DND-41 (cell line): ENCODE results near the gene MINDY4.

ENCODE experiments used
- ATAC-seq: fragments of 200-7000 bp; cut with Tn5 transposase; 3 replicates; pipeline ENCODE4 v1.9.1; 2021; ENCODE audit warnings: low read depth; ENCODE audit not compliant: insufficient read depth
- DNase-seq: peaks from one replicate; pipeline ENCODE4 v3.0.0-alpha.2; 2020
- H2AFZ ChIP-seq: 2 replicates; pipeline ENCODE4 v1.6.0; 2012; ENCODE audit warnings: low read depth, low read length
- H3K27ac ChIP-seq: 2 replicates; pipeline ENCODE4 v1.5.1; 2012; ENCODE audit warnings: low read length, inconsistent platforms
- H3K27me3 ChIP-seq: fragments of 200-600 bp; sonication (generic); 2 replicates; pipeline ENCODE4 v1.6.0; 2012; ENCODE audit warnings: low read length, mild to moderate bottlenecking, inconsistent platforms; ENCODE audit not compliant: insufficient read depth, poor library complexity
- H3K36me3 ChIP-seq: 2 replicates; pipeline ENCODE4 v1.5.1; 2012; ENCODE audit warnings: low read length, inconsistent platforms; ENCODE audit not compliant: insufficient read depth
- H3K4me1 ChIP-seq: 2 replicates; pipeline ENCODE4 v1.5.1; 2012; ENCODE audit warnings: mild to moderate bottlenecking, low read length; ENCODE audit not compliant: insufficient read depth
- H3K4me2 ChIP-seq: 2 replicates; pipeline ENCODE4 v1.6.0; 2012; ENCODE audit warnings: mild to moderate bottlenecking, moderate library complexity, low read length, inconsistent platforms; ENCODE audit not compliant: insufficient read depth
- H3K4me3 ChIP-seq, 2 experiments: fragments of 200-600 bp in 1 of 2; shearing (Covaris generic) in 1 of 2; 2 replicates each; pipeline ENCODE4 v1.5.1; 2012 to 2016; ENCODE audit warnings: inconsistent platforms in 2 of 2, low read length in 2 of 2, mild to moderate bottlenecking in 2 of 2, low read depth in 1 of 2, moderate library complexity in 1 of 2
- H3K79me2 ChIP-seq: 2 replicates; pipeline ENCODE4 v1.6.0; 2012; ENCODE audit warnings: low read length, inconsistent platforms; ENCODE audit not compliant: insufficient read depth
- H3K9ac ChIP-seq: 2 replicates; pipeline ENCODE4 v1.6.0; 2012; ENCODE audit warnings: low read depth, mild to moderate bottlenecking, inconsistent platforms, low read length, moderate library complexity
- H3K9me3 ChIP-seq: 2 replicates; pipeline ENCODE4 v1.5.1; 2012; ENCODE audit warnings: low read length, moderate library complexity, mild to moderate bottlenecking, inconsistent platforms; ENCODE audit not compliant: insufficient read depth, severe bottlenecking
- H4K20me1 ChIP-seq: 2 replicates; pipeline ENCODE4 v1.6.0; 2012; ENCODE audit warnings: low read length; ENCODE audit not compliant: insufficient read depth
- EZH2 ChIP-seq: IDR thresholded peaks from 3 replicates; pipeline ENCODE4 v1.6.1; 2012; ENCODE audit warnings: borderline replicate concordance, low read depth, mild to moderate bottlenecking, moderate library complexity, low read length, inconsistent platforms; ENCODE audit not compliant: severe bottlenecking
- TF ChIP-seq, protein P1 (sequence below): IDR thresholded peaks from 2 replicates; pipeline ENCODE4 v1.5.1; 2012; ENCODE audit warnings: borderline replicate concordance, low read length, moderate library complexity, mild to moderate bottlenecking; ENCODE audit not compliant: poor library complexity, severe bottlenecking; ENCODE audit errors: extremely low read depth

The MINDY4 gene

DNA sequence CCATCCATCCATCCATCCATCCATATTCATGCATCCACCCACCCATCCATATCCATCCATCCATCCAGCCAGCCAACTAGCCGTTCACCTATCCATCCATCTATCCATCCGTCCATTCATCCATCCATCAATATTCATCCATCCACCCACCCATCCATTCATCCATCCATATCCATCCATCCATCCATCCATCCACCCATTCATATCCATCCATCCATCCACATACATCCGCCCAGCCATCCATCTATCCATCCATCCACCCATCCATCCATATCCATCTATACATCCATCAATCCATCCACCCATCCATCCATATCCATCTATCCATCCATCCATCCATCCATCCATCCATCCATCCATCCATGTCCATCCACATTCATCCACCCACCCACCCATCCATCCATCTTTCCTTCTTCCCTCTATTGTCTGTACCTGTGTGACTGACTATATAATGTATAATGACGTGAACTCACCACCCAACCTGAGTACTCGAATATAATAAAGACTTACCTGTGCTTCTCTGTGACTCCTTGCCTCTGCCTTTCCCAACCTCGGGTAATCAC lies 16.8 kb upstream of the MINDY4 start:
- Histone ChIP-seq H3K79me2 (no peaks in the 10 kb centered on the region), H2AFZ (no peak overlapping the region), H3K4me2 (no peak overlapping the region), H4K20me1 (no peaks in the 10 kb centered on the region), H3K27ac (no peak overlapping the region), H3K36me3 (no peaks in the 10 kb centered on the region), H3K27me3 (no peaks in the 10 kb centered on the region), H3K4me3 (no peak overlapping the region), H3K4me1 (no peaks in the 10 kb centered on the region), H3K9ac (no peak overlapping the region), H3K9me3 (no peaks in the 10 kb centered on the region)
- ATAC-seq = no peak
- TF ChIP-seq, protein P1, sequence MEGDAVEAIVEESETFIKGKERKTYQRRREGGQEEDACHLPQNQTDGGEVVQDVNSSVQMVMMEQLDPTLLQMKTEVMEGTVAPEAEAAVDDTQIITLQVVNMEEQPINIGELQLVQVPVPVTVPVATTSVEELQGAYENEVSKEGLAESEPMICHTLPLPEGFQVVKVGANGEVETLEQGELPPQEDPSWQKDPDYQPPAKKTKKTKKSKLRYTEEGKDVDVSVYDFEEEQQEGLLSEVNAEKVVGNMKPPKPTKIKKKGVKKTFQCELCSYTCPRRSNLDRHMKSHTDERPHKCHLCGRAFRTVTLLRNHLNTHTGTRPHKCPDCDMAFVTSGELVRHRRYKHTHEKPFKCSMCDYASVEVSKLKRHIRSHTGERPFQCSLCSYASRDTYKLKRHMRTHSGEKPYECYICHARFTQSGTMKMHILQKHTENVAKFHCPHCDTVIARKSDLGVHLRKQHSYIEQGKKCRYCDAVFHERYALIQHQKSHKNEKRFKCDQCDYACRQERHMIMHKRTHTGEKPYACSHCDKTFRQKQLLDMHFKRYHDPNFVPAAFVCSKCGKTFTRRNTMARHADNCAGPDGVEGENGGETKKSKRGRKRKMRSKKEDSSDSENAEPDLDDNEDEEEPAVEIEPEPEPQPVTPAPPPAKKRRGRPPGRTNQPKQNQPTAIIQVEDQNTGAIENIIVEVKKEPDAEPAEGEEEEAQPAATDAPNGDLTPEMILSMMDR = no peak
- no peak for TF ChIP-seq EZH2
- no peak for DNase-seq

DNA sequence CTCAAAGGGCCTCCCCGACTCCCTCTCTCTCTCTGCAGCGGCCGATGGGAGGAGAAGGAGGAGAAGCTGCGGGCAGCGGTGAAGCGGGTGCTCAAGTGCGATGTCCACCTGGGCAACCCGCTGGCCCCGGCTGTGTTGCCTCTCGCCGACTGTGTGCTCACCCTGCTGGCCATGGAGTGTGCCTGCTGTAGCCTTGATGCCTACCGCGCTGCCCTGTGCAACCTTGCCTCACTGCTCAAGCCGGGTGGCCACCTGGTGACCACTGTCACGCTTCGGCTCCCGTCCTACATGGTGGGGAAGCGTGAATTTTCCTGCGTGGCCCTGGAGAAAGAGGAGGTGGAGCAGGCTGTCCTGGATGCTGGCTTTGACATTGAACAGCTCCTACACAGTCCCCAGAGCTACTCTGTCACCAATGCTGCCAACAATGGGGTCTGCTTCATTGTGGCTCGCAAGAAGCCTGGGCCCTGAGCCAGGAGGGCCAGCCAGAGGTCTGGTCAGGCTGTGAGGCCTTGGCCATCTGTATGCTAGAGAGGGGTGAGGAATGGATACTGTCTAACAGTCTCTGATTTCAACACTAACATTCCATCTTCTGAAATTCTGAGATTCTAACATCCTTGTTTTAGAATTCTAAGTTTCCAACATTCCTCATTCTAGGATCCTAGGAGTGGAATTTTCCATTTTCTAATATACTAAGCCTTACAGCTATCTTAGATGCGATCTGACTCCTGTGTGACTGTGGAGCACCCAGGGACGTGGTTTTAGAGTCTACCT lies 15.6 kb upstream of the MINDY4 start:
- no peak for DNase-seq
- Histone ChIP-seq H3K36me3 (no peaks in the 10 kb centered on the region), H3K27me3 (no peaks in the 10 kb centered on the region), H3K79me2 (no peaks in the 10 kb centered on the region), H3K4me1 (no peaks in the 10 kb centered on the region), H3K9ac (no peak overlapping the region), H3K4me2 (no peak overlapping the region), H4K20me1 (no peaks in the 10 kb centered on the region), H3K9me3 (no peaks in the 10 kb centered on the region), H2AFZ (no peak overlapping the region), H3K27ac (no peak overlapping the region), H3K4me3 (no peak overlapping the region)
- ATAC-seq = no peak
- TF ChIP-seq, protein P1 = no peak
- no peak for TF ChIP-seq EZH2

DNA sequence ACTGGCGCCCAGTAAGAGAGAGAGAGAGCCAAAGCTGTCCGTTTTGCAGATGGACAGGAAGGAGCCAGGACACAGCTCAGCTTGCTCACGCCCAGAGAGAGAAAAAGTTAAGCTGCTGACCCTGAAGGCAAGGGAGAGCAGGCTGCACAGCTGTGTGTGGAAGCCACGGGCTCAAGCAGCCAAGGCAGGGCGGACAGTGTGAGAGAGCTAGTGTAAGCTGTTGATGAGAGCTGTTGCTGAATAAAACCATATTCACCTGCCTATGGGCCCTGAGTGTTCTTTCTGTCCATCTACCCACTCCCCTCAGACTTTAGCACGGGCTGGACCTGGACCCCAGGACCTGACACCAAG lies 13.9 kb upstream of the MINDY4 start:
- no peak overlapping the region for H2AFZ ChIP-seq
- TF ChIP-seq EZH2 = no peak
- TF ChIP-seq, protein P1 = no peak
- H3K27me3 ChIP-seq = no peaks in the 10 kb centered on the region
- H3K4me2 ChIP-seq = no peak overlapping the region
- no peaks in the 10 kb centered on the region for H3K4me1 ChIP-seq
- no peaks in the 10 kb centered on the region for H3K79me2 ChIP-seq
- DNase-seq (no peak), ATAC-seq (no peak)
- no peak overlapping the region for H3K4me3 ChIP-seq
- H3K9ac ChIP-seq = no peak overlapping the region
- H3K27ac ChIP-seq = no peak overlapping the region
- H3K36me3 ChIP-seq = no peaks in the 10 kb centered on the region
- H4K20me1 ChIP-seq = no peaks in the 10 kb centered on the region
- no peaks in the 10 kb centered on the region for H3K9me3 ChIP-seq
